HG03469 (cell line): Measurements from ENCODE around the gene EIF2S2.

Source experiments
- ATAC-seq: cut with Tn5 transposase; IDR thresholded peaks from one replicate; pipeline ENCODE4 v1.9.1; 2021; ENCODE audit warnings: mild to moderate bottlenecking, moderate library complexity, moderate number of reproducible peaks; ENCODE audit not compliant: unreplicated experiment

EIF2S2 gene

DNA sequence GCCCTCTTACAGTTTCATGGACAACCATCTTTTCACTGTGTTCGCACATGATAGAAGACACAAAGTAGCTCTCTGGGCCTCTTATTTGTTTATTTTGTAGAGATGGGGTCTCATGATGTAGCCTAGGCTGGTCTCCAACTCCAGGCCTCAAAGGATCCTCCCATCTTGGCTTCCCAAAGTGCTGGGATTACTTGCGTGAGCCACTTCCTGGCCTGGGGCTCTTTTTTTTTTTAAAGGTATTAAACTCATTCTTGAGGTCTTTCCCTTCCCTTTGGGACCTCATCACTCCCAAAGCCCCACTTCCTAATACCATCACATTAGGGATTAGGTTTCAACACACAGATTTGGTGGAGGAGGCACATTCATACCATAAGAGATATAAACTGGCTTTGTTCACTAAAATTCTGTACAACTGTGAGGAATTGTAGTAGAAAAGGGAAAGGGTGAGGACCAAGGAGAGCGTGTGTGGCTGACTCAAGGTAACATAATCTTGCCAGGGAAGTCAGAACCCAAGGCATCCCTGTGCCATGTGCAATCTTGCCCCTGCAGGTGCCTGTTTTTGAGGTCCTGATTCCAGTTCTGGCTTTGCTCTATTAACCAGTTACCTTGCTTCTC is 45.5 kb downstream of the EIF2S2 start:
- no peak for ATAC-seq

DNA sequence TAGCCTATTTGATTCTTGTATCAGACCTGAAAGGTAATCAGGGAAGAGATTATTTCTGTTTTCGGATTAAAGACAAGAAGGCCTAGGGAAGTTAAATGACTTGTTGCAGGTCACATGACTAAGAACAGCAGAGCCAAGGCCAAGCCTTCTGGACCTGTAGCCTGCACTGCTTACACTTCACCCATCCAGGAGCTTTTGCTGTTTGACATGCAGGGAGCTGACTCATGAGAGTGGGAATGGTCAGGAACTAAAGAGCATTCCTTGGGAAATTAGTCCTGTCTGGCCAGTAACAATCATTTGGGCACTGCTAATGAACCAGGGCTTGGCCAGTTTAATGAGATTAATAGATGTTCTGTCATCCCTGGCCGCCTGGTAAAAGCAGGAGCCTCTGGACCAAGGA is 46.8 kb downstream of the EIF2S2 start:
- no peak for ATAC-seq

DNA sequence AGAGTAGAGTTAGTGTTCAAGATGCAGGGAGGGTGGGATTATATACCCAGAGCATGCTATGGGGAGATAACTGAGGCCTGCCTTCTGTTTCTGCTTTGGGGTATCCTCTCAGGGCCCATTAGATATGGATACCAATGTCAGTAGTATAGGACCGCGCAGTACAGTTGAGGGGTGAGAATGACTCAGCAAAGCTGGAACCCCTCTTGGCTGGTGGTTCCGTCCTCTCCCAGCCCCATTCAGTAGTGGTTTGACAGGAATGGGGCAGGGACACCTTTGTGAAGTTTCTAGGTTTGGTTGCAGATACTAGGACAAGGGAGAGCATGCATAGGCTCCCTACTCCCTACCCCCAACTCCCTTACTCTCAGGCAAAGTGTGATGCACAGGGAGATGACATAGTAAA is 47.8 kb downstream of the EIF2S2 start:
- ATAC-seq, result no peak

DNA sequence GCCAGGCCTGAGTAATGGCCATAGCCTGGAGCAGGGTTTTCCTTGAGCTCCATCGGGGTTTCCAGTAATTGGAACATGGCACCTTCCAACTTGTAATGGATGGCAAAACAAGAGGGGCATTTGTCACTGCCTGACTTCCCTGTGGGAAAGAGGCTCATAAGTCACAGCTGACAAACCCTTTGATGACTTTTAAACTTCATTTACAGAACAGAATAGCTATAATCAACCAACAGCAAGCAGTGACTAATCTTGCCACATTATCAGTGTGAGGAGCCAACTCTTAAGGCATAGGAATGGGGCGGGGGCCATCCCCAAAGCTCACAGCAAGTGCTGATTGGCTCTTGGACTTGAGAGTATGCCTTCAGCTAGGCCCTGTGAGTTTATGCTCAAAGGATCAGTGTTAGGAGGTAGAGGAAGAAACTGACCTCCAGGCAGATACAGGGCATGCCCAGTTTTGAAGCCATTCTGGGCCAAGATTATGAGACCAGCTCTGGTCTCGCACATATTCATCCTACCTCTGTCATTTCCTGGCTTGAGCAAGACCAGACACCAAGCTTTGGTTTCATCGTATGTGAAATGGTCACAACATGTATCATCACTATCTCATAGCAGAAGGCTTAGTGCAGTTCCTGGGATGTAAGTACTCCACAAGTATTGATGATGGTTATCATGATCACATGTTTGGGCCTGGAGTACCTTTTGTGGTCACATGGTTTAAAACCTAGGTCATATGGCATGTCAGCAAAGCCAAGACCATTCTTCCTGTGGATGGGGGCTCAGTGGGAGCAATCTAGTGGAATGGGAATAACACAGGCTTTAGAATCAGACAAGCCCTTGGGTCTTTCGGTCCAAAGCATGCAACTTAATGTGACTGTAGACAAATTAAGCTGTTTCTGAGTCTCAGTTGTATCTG is 49.2 kb downstream of the EIF2S2 start:
- ATAC-seq, result no peak

DNA sequence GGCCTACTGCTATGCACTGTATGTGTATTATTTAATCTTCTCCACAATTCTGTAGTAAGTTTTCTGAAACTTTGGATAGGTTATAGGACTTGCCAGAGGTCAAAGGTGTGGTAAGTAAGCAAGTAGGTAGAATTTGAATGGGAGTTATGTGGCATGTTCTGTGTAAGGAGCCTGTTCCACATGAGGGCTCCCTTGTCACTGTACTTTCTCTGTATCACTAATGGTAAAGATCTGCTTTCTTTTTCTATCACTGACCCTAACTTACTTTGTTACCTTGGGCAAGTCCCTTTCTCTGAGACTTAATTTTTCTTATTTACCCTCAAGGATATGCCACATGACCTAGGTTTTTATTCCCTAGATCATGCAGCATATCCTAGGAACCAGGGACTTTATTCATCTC is 50.3 kb downstream of the EIF2S2 start:
- no peak for ATAC-seq

DNA sequence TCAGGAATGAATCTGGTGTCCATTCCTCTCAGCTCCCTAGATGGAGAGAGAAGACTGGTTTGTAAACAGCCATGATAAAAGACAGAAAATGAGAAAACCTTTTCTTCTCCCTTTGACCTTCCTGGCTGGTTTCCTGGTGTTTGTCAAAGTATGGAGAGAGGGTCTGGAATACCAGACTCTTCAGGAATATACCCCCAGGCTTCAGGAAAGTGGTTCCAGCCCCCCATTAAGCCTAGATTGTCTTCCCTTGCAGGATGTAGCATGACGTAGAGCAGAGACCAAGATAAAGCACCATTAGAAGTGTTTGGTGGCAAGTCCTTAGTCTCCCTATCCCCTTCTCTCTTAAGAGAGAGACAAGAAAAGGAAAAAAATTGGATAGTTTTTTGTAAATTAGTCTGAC is 51.1 kb downstream of the EIF2S2 start:
- no peak for ATAC-seq

DNA sequence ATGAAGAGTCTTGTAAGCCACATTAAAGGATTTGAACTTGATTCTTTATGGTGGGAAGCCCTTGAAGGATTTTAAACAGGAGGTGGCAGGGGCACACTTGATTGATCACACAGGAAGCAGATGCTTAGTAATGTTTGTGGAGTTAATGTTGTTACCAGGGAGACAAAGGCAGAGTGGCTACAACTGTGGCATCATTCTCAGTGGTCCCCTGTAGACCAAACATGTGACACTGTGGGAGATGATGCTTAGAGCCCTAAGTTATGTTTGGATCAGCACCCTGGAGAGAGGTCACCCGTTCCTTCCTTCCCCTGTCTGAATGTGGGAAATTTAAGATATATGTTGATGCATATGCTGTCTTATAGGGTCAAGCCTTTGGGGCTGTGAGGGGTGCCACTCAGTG is 53.2 kb downstream of the EIF2S2 start:
- no peak for ATAC-seq

DNA sequence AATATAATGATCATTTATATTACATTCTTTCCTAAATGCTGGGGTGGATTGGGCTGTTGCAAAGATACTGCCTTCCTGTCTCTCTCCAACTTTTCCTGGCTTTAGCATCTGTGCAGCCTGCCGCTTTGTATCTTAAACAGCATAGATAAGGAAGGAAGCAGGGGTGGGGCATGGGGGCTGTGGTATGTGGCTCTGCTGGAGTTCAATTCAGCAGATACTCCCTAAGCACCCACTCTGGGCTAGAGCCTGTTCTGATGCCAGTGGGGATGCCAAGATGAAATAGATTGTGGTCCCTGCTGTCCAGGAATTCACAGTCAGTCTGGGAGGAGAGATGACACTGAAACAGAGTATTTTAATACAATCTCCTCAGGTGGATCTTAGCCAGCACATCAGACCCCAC is 56.8 kb downstream of the EIF2S2 start:
- ATAC-seq, result no peak

DNA sequence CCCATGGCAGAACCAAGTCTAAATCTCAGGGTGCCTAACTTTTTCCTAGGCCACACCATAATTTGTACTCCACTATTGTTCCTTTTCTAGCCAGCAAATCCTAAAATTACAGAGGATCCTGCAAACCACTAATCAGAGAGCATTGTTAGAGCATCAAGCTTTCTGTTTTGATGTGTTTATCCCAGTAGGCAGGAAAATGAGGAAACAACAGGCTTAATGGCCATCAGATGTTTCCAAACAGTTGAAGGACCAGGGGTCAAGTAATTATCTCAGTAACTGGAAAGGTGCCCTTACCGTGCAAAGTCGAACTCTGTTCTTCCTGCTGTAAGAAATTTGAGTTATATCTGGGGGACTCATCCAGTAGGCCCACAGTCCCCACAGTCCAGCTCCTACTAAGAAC is 59.6 kb downstream of the EIF2S2 start:
- ATAC-seq, result no peak

DNA sequence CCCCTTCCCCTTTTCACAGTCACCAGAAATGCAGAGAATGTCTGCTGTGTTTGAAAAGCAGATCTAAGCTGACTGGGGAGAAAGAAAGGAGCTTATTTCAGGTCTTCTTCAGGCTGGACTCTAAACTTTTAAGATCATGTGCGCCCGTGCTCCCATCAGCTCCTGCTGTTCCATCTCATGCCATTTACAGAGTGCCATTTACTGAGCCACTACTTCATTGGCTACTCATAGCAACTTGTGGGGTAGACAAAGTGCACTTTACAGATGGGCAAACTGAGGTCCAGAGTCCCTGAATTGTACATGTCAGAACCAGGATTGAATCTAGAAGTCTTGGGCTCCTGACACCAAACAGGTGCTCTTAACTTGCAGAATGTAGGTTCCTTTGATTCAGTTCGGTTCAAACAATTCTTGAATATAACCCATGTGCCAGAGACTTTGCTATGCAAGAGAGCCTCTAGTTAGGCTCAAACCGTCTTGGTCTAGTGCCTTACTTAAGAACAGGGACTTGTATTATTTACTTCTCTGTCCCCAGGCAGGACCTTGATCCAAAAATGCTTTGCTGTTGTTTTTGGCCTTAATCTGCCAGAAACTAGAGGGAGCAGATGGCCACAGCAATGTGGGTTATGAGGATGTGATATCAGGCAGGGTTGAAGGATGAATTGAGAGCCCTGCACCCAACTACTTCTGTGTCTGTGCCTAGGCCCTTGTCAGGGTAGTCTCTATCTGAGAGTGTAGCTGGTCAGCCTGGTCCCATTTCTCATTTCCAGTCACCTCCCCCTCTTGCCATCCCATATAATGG is 61.9 kb downstream of the EIF2S2 start:
- no peak for ATAC-seq

DNA sequence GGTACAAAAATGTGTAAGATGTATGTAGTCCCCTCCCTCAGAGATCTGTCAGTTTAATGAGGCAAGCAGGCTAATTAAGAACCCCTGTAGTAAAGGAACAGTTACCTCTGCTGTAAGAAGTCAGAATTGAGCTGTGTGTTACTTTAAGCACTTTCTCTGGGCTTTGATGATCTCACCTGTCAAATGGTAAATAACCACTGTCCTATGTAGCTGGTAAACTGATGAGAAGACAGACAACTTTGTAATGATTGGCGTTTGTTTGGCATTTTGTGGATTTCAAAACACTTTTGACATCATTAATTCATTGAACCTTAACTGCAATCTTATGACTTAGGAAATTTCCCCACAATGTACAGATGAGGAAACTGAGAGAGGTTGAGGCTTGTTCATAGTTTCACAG is 62.7 kb downstream of the EIF2S2 start:
- ATAC-seq, result no peak

DNA sequence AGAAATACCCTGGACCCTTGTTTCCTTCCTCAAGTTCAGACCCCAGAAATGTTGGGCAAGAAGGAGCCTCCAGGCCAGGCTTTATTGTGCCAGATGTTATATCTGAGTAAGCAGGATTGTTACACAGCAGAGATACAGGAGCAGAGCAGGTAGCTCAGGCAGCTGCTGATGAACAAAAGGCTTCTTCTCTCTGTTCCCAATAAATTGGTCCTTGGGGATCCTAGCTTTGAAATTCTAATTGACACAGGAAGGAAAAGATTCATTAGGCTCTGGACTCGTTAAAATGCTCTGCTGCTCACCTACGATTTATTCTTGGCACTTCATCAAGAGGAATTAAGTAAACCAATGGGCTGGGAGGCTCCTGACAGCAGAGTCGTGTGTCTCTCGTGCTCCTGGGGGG is 64.1 kb downstream of the EIF2S2 start:
- ATAC-seq, result no peak

DNA sequence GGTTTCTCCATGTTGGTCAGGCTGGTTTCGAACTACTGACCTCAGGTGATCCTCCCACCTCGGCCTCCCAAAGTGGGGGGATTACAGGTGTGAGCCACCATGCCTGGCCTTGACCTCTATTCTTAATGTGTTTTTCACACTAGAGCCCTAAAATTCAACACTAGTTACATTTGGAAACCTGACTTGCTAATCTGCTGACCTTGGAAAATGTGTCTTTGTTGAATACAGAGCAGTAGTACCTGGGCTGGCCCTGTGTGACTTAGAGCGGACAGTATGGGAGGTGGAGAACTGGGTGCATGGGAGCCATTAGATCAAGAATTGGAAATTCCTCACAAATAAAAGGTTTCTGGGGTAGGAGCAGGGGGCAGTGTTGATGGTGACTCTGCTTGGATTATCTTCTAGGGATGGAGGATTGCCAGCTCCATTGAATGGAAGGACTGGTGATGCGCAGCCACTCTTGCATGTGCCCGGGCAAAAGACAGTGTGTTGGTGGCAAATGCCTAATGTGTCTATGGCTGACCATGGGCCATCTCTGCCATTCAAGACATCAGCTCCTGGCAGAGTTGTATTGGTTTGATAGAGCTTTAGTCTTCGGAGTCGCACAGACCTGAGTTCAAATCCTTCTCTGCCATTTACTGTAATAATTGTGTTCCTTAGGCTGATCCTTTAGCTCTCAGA is 64.9 kb downstream of the EIF2S2 start:
- ATAC-seq, result no peak

DNA sequence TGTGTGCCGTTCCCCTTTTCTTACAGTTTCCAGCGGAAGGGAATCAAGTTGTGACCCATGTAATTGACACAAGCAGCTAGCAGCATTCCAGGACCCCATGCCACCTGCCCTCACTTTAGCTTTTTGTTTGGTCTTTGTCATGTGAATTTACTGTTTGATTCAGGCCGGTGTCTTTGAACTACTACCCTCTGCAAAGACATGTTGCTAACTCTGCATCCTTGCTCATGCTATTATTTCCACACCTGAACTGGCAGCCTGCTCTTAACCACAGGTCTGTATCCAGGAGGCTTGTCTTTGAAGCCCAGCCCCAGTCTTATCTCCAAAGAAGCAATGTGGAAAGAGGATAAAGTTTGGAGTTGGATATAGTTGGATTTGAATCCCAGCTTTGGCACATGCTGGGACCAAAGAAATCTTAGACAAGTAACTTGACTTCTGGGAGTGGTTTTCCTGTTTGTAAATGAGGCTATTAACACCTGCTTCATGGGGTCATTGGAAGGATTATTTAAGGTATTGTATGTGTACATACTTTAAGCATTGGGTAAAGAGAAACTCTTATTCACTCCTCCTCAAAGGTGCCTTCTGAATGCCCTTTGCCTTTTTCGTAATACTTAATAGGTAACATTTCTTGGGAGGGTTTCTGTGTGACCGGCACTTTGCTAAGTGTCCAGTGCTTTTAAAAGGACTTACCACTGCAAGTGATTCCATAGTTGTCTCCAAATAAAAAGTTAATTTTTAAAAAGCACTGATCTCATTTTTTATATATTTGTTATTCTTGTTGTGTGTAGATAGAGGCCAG is 65.9 kb downstream of the EIF2S2 start:
- ATAC-seq, result no peak

DNA sequence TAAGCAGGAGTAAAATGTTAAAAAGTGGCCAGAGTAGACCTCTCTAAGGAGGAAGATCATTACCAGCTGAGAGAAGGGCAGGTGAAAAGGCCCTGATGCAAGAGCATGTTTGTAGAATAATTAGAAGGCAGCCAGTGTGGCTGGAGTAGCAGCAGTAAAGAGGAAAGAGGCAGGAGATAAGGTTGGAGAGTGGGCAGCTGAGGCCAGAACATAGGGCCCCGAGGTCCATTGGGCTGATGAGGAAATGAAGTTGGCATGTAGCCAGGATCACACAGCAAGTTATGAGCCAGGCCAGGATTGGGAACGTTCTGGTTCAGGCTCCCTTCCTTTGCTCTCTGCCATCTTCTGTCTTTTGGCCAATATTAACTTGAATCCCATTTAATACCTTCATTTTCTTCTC is 66.7 kb downstream of the EIF2S2 start:
- ATAC-seq, result no peak

DNA sequence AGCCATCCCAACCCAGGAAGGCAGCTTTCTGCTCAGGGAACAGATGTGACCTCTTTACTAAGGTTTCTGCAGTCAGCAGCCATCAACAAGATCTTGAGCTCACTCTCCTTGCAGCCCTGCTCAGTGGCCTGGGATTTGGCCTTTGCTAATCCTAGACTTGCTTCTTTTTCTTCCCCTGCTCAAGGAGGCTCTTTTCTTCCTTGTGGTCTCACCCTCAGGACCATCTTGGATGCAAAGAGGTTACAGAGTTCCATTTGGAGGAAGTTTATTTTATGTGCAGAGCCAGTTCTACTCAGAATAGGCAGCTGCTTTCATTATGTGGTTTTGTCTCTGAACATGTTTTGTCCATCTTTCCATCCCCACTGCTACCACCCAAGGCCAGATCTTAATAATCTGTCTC is 69.0 kb downstream of the EIF2S2 start:
- no peak for ATAC-seq

DNA sequence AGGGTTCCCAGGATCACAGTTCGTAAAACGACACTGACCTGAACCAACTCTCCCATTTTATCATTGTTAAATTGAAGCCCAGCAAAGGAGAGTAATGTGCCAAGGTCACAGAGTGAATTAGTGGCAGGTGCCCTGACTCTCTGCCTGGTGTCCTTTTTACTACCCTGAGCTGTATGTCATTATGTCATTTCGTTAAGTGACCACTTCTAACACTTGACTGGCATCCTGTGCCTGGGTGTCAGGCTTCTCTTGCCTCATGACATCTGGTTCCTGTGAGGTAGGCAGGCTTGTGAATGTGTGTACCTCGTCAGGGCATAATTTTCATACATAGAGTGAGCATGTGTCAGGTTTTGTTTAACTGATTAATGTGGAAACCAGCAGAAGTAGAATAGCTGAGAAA is 69.8 kb downstream of the EIF2S2 start:
- ATAC-seq, result no peak

DNA sequence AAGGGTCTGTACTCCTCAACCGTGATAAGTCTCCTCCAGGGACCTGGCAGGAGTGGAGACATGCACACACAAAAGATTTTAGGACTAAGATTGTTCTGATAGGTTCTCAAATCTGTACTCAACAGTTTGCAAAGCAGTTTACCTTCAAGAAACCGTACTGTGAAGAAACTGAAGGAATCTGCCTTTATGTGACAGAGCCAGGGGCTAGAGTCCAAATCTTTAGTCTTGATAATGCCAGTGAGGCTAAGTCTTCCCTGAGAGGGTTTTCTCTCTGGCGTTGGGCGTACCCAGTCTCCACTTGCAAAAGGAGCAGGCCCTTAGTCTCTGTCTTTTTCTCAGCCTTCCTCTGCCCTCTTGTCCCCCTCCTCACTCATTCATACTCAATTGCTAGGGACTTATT is 70.8 kb downstream of the EIF2S2 start:
- no peak for ATAC-seq

DNA sequence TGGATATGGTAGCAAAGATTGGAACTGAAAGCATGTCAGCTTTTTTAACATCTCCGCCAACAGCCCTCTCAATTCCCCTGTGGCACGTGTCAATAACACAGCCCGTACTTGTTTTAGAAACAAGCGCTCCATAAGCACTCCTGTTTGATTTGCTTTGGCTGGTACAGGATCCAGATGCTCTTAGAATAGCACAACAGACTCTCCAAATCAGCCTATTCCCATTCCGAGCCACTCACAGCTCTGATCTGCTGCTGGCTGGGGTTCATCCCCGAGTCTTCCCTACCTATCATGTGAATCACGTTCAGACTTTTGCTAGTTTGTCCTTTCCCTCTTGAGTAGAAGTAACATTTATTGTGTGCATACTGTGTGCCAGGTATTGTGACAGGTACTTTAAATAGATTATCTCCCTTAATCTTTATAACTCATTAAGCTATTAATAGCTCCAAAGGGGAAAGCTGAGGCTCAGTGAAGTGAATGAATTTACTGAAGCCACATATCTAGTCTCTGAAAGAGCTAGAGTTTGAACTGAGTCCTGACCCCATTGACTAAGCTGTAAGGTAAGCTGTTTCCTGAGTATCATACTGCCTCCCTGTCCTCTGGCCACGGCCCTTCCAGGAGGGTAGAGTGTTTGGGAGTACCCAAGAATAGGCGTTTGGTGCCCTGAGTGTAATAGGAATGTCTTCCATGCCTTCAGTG is 71.6 kb downstream of the EIF2S2 start:
- no peak for ATAC-seq
